ENCODE results near the gene ZNF830. TPM values are rescaled to one million over a fixed set of nuclear protein-coding genes. Genes with fewer than 3 reads are reported as not detected.

The ZNF830 gene
- total and polyA plus RNA-seq, 2 of the 13 experiments (the other 11 are each of a cell fraction or from before 2014, with no cell fraction given) = 6.1 to 19.0 TPM

GRCh38 chr17:34980353-34980680 lies 19.0 kb downstream of the ZNF830 start, which contains the start of gene LIG3 (continued):
- TF ChIP-seq ARID5B (CRISPR knock-in tag; IDR thresholded peaks at IDR 0.05) = peak; percentile 40; the same call in 1 of the 2 replicates
- no peak for TF ChIP-seq ZNF333 (CRISPR knock-in tag; IDR thresholded peaks at IDR 0.05; ENCODE audit: borderline replicate concordance)
- TF ChIP-seq TFAP4 (IDR thresholded peaks at IDR 0.05; ENCODE audit: borderline replicate concordance, low read depth) = no peak
- TF ChIP-seq ZBTB25 (CRISPR knock-in tag; IDR thresholded peaks at IDR 0.05) = 0 out of 2 replicates have a peak, but pooled peaks have one; percentile 7
- TF ChIP-seq, protein P1, sequence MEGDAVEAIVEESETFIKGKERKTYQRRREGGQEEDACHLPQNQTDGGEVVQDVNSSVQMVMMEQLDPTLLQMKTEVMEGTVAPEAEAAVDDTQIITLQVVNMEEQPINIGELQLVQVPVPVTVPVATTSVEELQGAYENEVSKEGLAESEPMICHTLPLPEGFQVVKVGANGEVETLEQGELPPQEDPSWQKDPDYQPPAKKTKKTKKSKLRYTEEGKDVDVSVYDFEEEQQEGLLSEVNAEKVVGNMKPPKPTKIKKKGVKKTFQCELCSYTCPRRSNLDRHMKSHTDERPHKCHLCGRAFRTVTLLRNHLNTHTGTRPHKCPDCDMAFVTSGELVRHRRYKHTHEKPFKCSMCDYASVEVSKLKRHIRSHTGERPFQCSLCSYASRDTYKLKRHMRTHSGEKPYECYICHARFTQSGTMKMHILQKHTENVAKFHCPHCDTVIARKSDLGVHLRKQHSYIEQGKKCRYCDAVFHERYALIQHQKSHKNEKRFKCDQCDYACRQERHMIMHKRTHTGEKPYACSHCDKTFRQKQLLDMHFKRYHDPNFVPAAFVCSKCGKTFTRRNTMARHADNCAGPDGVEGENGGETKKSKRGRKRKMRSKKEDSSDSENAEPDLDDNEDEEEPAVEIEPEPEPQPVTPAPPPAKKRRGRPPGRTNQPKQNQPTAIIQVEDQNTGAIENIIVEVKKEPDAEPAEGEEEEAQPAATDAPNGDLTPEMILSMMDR (CRISPR knock-in tag; IDR thresholded peaks at IDR 0.05) = no peak
- TF ChIP-seq KDM5A (IDR thresholded peaks at IDR 0.05; ENCODE audit: borderline replicate concordance, low read length) = no peak
- no peak for TF ChIP-seq ZNF619 (CRISPR knock-in tag; IDR thresholded peaks at IDR 0.05)
- peak; percentile 41 for TF ChIP-seq TEAD3 (CRISPR knock-in tag; optimal IDR thresholded peaks at IDR 0.05; ENCODE audit: borderline replicate concordance)
- TF ChIP-seq ZNF264 (CRISPR knock-in tag; IDR thresholded peaks at IDR 0.05) = 0 out of 2 replicates have a peak, but pooled peaks have one; percentile 8
- TF ChIP-seq SRSF1 (optimal IDR thresholded peaks at IDR 0.05; ENCODE audit: low read depth, low read length) = no peak
- TF ChIP-seq FOXK1 (CRISPR knock-in tag; IDR thresholded peaks at IDR 0.05; ENCODE audit: borderline replicate concordance, low read depth) = peak; percentile 87; the same call in 1 of the 2 replicates
- TF ChIP-seq SALL1 (CRISPR knock-in tag; IDR thresholded peaks at IDR 0.05) = peak; percentile 79
- no peak for TF ChIP-seq EED (CRISPR knock-in tag; IDR thresholded peaks at IDR 0.05)
- TF ChIP-seq, protein P2, sequence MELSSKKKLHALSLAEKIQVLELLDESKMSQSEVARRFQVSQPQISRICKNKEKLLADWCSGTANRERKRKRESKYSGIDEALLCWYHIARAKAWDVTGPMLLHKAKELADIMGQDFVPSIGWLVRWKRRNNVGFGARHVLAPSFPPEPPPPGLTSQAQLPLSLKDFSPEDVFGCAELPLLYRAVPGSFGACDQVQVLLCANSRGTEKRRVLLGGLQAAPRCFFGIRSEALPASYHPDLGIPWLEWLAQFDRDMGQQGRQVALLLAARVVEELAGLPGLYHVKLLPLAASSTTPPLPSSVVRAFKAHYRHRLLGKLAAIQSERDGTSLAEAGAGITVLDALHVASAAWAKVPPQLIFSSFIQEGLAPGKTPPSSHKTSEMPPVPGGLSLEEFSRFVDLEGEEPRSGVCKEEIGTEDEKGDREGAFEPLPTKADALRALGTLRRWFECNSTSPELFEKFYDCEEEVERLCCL (CRISPR knock-in tag; IDR thresholded peaks at IDR 0.05; ENCODE audit: borderline replicate concordance) = no peak
- TF ChIP-seq ZNF547 (CRISPR knock-in tag; IDR thresholded peaks at IDR 0.05) = peak; percentile 45; the same call in 1 of the 2 replicates
- TF ChIP-seq MLX (CRISPR knock-in tag; IDR thresholded peaks at IDR 0.05) = peak; percentile 65; the same call in 1 of the 2 replicates
- TF ChIP-seq SIX4 (CRISPR knock-in tag; IDR thresholded peaks at IDR 0.05) = no peak
- TF ChIP-seq ZNF337 (CRISPR knock-in tag; IDR thresholded peaks at IDR 0.05; ENCODE audit: borderline replicate concordance, low read depth) = no peak
- TF ChIP-seq KLF15 (CRISPR knock-in tag; IDR thresholded peaks at IDR 0.05; ENCODE audit: borderline replicate concordance) = no peak
- peak; percentile 69; the same call in 1 of the 2 replicates for TF ChIP-seq ARNT2 (CRISPR knock-in tag; IDR thresholded peaks at IDR 0.05; ENCODE audit: low read depth)
